Loucy (cell line): ENCODE data around the gene TSSK2.

Source experiments
- H2AFZ ChIP-seq: fragments of 200-600 bp; sonication (generic); 2 replicates; pipeline ENCODE4 v1.6.0; 2016; ENCODE audit warnings: antibody characterized with exemption, mild to moderate bottlenecking, low read length, moderate library complexity
- H3F3A ChIP-seq: fragments of 200-600 bp; 2 replicates; pipeline ENCODE4 v1.6.0; 2016; ENCODE audit warnings: antibody characterized with exemption, low read depth, mild to moderate bottlenecking
- H3K27me3 ChIP-seq: fragments of 200-600 bp; sonication (generic); 2 replicates; pipeline ENCODE4 v1.6.1; 2014; ENCODE audit warnings: low read length, mild to moderate bottlenecking; ENCODE audit not compliant: insufficient read depth, poor library complexity, severe bottlenecking
- H3K36me3 ChIP-seq: fragments of 200-600 bp; sonication (generic); 2 replicates; pipeline ENCODE4 v1.6.1; 2016; ENCODE audit warnings: low read length; ENCODE audit not compliant: insufficient read depth
- H3K4me1 ChIP-seq: fragments of 200-600 bp; sonication (generic); 2 replicates; pipeline ENCODE4 v1.5.1; 2014; ENCODE audit warnings: low read length, mild to moderate bottlenecking; ENCODE audit not compliant: insufficient read depth, poor library complexity, severe bottlenecking
- H3K4me2 ChIP-seq: fragments of 200-600 bp; sonication (generic); 2 replicates; pipeline ENCODE4 v1.6.0; 2014; ENCODE audit warnings: antibody characterized with exemption, low read length, low read depth, mild to moderate bottlenecking; ENCODE audit not compliant: poor library complexity, severe bottlenecking
- H3K4me3 ChIP-seq: fragments of 200-600 bp; sonication (generic); 2 replicates; pipeline ENCODE4 v1.5.1; 2014; ENCODE audit warnings: low read length, mild to moderate bottlenecking, mixed read lengths; ENCODE audit not compliant: poor library complexity, severe bottlenecking
- H3K79me2 ChIP-seq: fragments of 200-600 bp; sonication (generic); 2 replicates; pipeline ENCODE4 v1.6.1; 2014; ENCODE audit warnings: low read length; ENCODE audit not compliant: insufficient read depth
- H3K9ac ChIP-seq: fragments of 200-600 bp; sonication (generic); 2 replicates; pipeline ENCODE4 v1.6.0; 2014; ENCODE audit warnings: mild to moderate bottlenecking, low read depth, low read length, moderate library complexity; ENCODE audit not compliant: poor library complexity, severe bottlenecking
- H3K9me2 ChIP-seq: fragments of 200-600 bp; sonication (generic); replicated peaks from 2 replicates; pipeline ENCODE4 v1.6.1; 2016; ENCODE audit warnings: low read depth, low read length, mixed read lengths
- H3K9me3 ChIP-seq: fragments of 200-600 bp; sonication (generic); 2 replicates; pipeline ENCODE4 v1.6.1; 2014; ENCODE audit warnings: mild to moderate bottlenecking, antibody characterized with exemption, low read length, low read depth; ENCODE audit not compliant: insufficient read depth
- H4K20me1 ChIP-seq: fragments of 200-600 bp; sonication (generic); 2 replicates; pipeline ENCODE4 v1.6.0; 2014; ENCODE audit warnings: antibody characterized with exemption, low read length, mild to moderate bottlenecking; ENCODE audit not compliant: insufficient read depth, poor library complexity, severe bottlenecking
- CTCF ChIP-seq: fragments of 200-600 bp; sonication (generic); conservative IDR thresholded peaks from 2 replicates; pipeline ENCODE4 v1.5.1; 2014; ENCODE audit warnings: mild to moderate bottlenecking, antibody characterized with exemption, low read length
- EZH2phosphoT487 ChIP-seq: fragments of 200-600 bp; IDR thresholded peaks from 2 replicates; pipeline ENCODE4 v1.6.1; 2018; ENCODE audit warnings: antibody characterized with exemption, mild to moderate bottlenecking, moderate library complexity, borderline replicate concordance

TSSK2 gene

GRCh38 chr22:19128009-19128401 lies 3.1 kb upstream of the TSSK2 start:
- H3K9me3 ChIP-seq: no peaks in the 10 kb centered on the region
- H2AFZ ChIP-seq: no peak overlapping the region
- H3K9ac ChIP-seq: no peak overlapping the region
- H3K9me2 ChIP-seq: no peaks in the 10 kb centered on the region
- no peaks in the 10 kb centered on the region for H3K79me2 ChIP-seq
- peaks cover 2% of the 10 kb centered on the region for H3K4me1 ChIP-seq
- no peaks in the 10 kb centered on the region for H3K27me3 ChIP-seq
- no peak overlapping the region for H3K4me3 ChIP-seq
- no peaks in the 10 kb centered on the region for H4K20me1 ChIP-seq
- no peak for TF ChIP-seq CTCF
- no peak for TF ChIP-seq EZH2phosphoT487
- no peaks in the 10 kb centered on the region for H3K36me3 ChIP-seq
- no peak overlapping the region for H3K4me2 ChIP-seq
- no peaks in the 10 kb centered on the region for H3F3A ChIP-seq

GRCh38 chr22:19128946-19129727 lies 2.0 kb upstream of the TSSK2 start:
- Histone ChIP-seq H3K4me2 (no peak overlapping the region), H3F3A (no peaks in the 10 kb centered on the region), H4K20me1 (no peaks in the 10 kb centered on the region), H3K36me3 (peaks cover 6% of the 10 kb centered on the region; the same call in 1 of the 2 replicates), H3K9me2 (no peaks in the 10 kb centered on the region), H3K4me1 (no peaks in the 10 kb centered on the region), H3K9ac (no peak overlapping the region), H3K9me3 (no peaks in the 10 kb centered on the region), H3K79me2 (no peaks in the 10 kb centered on the region), H3K27me3 (no peaks in the 10 kb centered on the region), H2AFZ (no peak overlapping the region), H3K4me3 (no peak overlapping the region)
- TF ChIP-seq CTCF (no peak), EZH2phosphoT487 (no peak)

- Histone ChIP-seq H3K9me3 (no peaks in the 10 kb centered on the region), H3K4me3 (no peak overlapping the region), H3K4me1 (no peaks in the 10 kb centered on the region), H3K9ac (no peak overlapping the region), H3K9me2 (no peaks in the 10 kb centered on the region), H2AFZ (no peak overlapping the region), H3K27me3 (no peaks in the 10 kb centered on the region), H3K79me2 (no peaks in the 10 kb centered on the region), H3F3A (no peaks in the 10 kb centered on the region), H4K20me1 (no peaks in the 10 kb centered on the region), H3K36me3 (peaks cover 6% of the 10 kb centered on the region; the same call in 1 of the 2 replicates), H3K4me2 (no peak overlapping the region)
- TF ChIP-seq EZH2phosphoT487 (no peak), CTCF (no peak)
These were observed 1.2 kb upstream of the TSSK2 start for GRCh38 chr22:19129871-19130270.
